ENCODE results near the gene KCNIP4. TPM values are rescaled to one million over a fixed set of nuclear protein-coding genes. Genes with fewer than 3 reads are reported as not detected.

The KCNIP4 gene
- polyA plus RNA-seq, 3 donors: 0.09 to 0.25 TPM; not detected in 1

DNA sequence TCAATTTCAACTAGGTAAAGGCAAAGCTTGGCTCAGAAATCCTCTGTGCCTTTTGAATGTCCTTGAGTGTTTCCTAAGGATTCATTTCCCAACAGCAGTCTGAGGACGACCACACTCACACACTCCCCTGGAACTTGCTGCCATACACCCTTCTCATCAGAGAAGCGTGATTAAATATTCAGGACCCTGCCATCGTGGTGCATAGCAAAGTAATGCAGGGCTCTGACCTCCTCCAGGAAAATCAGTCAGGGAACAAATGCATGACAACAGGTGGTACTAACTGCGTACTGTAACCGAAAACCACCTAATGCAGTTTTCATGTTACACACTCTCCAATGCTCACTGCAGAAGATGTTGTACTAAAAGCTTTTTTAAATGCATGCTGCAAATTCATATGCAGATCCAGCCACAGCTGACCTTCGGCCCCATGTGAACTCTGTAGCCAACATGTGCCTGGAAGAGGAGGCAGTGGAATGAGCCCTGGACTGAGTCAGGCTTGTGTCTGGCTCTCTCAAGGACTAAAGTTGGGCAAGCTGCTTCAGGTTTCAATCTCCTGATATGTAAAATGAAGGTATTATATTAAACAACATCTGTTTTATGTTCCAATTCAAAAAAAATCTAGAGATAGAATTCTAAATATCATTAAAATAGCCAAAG, 238.3 kb downstream of the KCNIP4 start:
- Mint-ChIP-seq H3K27me3 (ENCODE audit: low read depth in 3 of 3) (no peaks in the 10 kb centered on the region), H3K36me3 (no peaks in the 10 kb centered on the region), H3K4me1 (no peaks in the 10 kb centered on the region), H3K4me3 (no peak overlapping the region), H3K9me3 (peaks cover 0 to 1% (median 0%) of the 10 kb centered on the region in 7 donors), H3K27ac (no peak overlapping the region)
- Histone ChIP-seq H3K9ac (ENCODE audit: insufficient read depth, low read length, poor library complexity, severe bottlenecking) (no peak overlapping the region), H3K27me3 (ENCODE audit: control insufficient read depth in 2 of 2, insufficient read depth in 2 of 2, low read length in 2 of 2) (no peaks in the 10 kb centered on the region), H3K4me1 (ENCODE audit: control insufficient read depth in 1 of 2, insufficient read depth in 2 of 2, low read length in 2 of 2) (no peaks in the 10 kb centered on the region), H3K27ac (ENCODE audit: low read depth in 1 of 2, low read length in 2 of 2) (no peak overlapping the region), H3K79me2 (ENCODE audit: insufficient read depth, low read length) (no peaks in the 10 kb centered on the region), H3K36me3 (replicated peaks in 1 of 2; ENCODE audit: control insufficient read depth in 1 of 2, insufficient read depth in 2 of 2, low read length in 2 of 2) (no peaks in the 10 kb centered on the region), H3K4me3 (replicated peaks in 1 of 3; ENCODE audit: low read depth in 2 of 3, low read length in 3 of 3) (no peak overlapping the region), H3K9me3 (replicated peaks in 1 of 2; ENCODE audit: control insufficient read depth in 1 of 2, insufficient read depth in 1 of 2, low read length in 2 of 2) (no peaks in the 10 kb centered on the region), H2AFZ (ENCODE audit: insufficient read depth, low read depth, low read length, poor library complexity, severe bottlenecking) (no peak overlapping the region), H3K4me2 (replicated peaks; ENCODE audit: extremely low read depth, low read length, poor library complexity, severe bottlenecking) (no peak overlapping the region), H4K20me1 (ENCODE audit: insufficient read depth, low read length) (no peaks in the 10 kb centered on the region)
- no peak for DNase-seq
- TF ChIP-seq CTCF (IDR thresholded peaks at IDR 0.05): no peak
- WGBS (ENCODE audit: insufficient coverage): 54% methylated on average over 5 of the region's 6 CpGs
- intact Hi-C loops (cut with micrococcal nuclease): no loop called here

GRCh38 chr4:21709761-21710160, 238.8 kb downstream of the KCNIP4 start:
- DNase-seq: no peak
- intact Hi-C loops (cut with micrococcal nuclease): no loop called here
- no peak for TF ChIP-seq CTCF (IDR thresholded peaks at IDR 0.05)
- no peaks in the 10 kb centered on the region for H3K36me3 Mint-ChIP-seq
- Histone ChIP-seq H3K4me3 (replicated peaks in 1 of 3; ENCODE audit: low read depth in 2 of 3, low read length in 3 of 3) (no peak overlapping the region), H2AFZ (ENCODE audit: insufficient read depth, low read depth, low read length, poor library complexity, severe bottlenecking) (no peak overlapping the region), H3K9ac (ENCODE audit: insufficient read depth, low read length, poor library complexity, severe bottlenecking) (no peak overlapping the region), H3K36me3 (replicated peaks in 1 of 2; ENCODE audit: control insufficient read depth in 1 of 2, insufficient read depth in 2 of 2, low read length in 2 of 2) (no peaks in the 10 kb centered on the region), H4K20me1 (ENCODE audit: insufficient read depth, low read length) (no peaks in the 10 kb centered on the region), H3K9me3 (replicated peaks in 1 of 2; ENCODE audit: control insufficient read depth in 1 of 2, insufficient read depth in 1 of 2, low read length in 2 of 2) (no peaks in the 10 kb centered on the region), H3K27ac (ENCODE audit: low read depth in 1 of 2, low read length in 2 of 2) (no peak overlapping the region), H3K79me2 (ENCODE audit: insufficient read depth, low read length) (no peaks in the 10 kb centered on the region), H3K27me3 (ENCODE audit: control insufficient read depth in 2 of 2, insufficient read depth in 2 of 2, low read length in 2 of 2) (no peaks in the 10 kb centered on the region), H3K4me1 (ENCODE audit: control insufficient read depth in 1 of 2, insufficient read depth in 2 of 2, low read length in 2 of 2) (no peaks in the 10 kb centered on the region), H3K4me2 (replicated peaks; ENCODE audit: extremely low read depth, low read length, poor library complexity, severe bottlenecking) (no peak overlapping the region)
- no peak overlapping the region for H3K27ac Mint-ChIP-seq
- H3K4me3 Mint-ChIP-seq: no peak overlapping the region
- H3K9me3 Mint-ChIP-seq: peaks cover 0 to 1% (median 0%) of the 10 kb centered on the region in 7 donors
- no peaks in the 10 kb centered on the region for H3K27me3 Mint-ChIP-seq (ENCODE audit: low read depth in 3 of 3)
- H3K4me1 Mint-ChIP-seq: no peaks in the 10 kb centered on the region

All from CD14-positive monocyte (primary cell).